Panc1 (cell line): ENCODE data around the gene SERAC1.
"Not testable (repeated sequence)": the region's sequence is repeated elsewhere in the genome, so short reads cannot be mapped to it uniquely, and the experiment has no call there.

Source experiments
- POLR2AphosphoS5 ChIP-seq: IDR thresholded peaks from 2 replicates; pipeline ENCODE4 v1.6.1; 2012; ENCODE audit warnings: mild to moderate bottlenecking, low read depth, low read length, moderate library complexity
- TCF7L2 ChIP-seq: IDR thresholded peaks from 2 replicates; pipeline ENCODE4 v1.6.1; 2011; ENCODE audit warnings: mild to moderate bottlenecking, low read depth, low read length, inconsistent platforms
- TF ChIP-seq, protein P1 (sequence below): fragments of 450-650 bp; IDR thresholded peaks from 2 replicates; pipeline ENCODE4 v1.5.1; 2017; ENCODE audit warnings: mild to moderate bottlenecking
- TF ChIP-seq, protein P2 (sequence below), 2 experiments: IDR thresholded peaks; 2 replicates each; pipeline ENCODE4 v1.6.1; 2011 to 2012; ENCODE audit warnings: low read depth in 2 of 2, control low read depth in 1 of 2, low read length in 1 of 2, mild to moderate bottlenecking in 1 of 2, moderate library complexity in 1 of 2; ENCODE audit not compliant: insufficient read depth in 1 of 2

DNA sequence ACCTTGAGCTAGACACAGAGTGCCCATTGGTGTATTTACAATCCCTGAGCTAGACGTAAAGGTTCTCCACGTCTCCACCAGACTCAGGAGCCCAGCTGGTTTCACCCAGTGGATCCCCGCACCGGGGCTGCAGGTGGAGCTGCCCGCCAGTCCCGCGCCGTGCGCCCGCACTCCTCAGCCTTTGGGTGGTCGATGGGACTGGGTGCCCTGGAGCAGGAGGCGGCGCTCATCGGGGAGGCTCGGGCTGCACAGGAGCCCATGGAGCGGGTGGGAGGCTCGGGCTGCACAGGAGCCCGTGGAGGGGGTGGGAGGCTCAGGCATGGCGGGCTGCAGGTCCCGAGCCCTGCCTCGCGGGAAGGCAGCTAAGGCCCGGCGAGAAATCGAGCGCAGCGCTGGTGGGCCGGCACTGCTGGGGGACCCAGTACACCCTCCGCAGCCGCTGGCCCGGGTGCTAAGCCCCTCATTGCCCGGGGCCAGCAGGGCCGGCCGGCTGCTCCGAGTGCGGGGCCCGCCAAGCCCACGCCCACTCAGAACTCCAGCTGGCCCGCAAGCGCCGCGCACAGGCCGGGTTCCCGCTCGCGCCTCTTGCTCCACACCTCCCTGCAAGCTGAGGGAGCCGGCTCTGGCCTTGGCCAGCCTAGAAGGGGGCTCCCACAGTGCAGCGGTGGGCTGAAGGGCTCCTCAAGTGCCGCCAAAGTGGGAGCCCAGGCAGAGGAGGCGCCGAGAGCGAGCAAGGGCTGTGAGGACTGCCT lies 41.7 kb upstream of the SERAC1 start:
- TF ChIP-seq POLR2AphosphoS5, TCF7L2: not testable (repeated sequence)
- TF ChIP-seq, protein P1, sequence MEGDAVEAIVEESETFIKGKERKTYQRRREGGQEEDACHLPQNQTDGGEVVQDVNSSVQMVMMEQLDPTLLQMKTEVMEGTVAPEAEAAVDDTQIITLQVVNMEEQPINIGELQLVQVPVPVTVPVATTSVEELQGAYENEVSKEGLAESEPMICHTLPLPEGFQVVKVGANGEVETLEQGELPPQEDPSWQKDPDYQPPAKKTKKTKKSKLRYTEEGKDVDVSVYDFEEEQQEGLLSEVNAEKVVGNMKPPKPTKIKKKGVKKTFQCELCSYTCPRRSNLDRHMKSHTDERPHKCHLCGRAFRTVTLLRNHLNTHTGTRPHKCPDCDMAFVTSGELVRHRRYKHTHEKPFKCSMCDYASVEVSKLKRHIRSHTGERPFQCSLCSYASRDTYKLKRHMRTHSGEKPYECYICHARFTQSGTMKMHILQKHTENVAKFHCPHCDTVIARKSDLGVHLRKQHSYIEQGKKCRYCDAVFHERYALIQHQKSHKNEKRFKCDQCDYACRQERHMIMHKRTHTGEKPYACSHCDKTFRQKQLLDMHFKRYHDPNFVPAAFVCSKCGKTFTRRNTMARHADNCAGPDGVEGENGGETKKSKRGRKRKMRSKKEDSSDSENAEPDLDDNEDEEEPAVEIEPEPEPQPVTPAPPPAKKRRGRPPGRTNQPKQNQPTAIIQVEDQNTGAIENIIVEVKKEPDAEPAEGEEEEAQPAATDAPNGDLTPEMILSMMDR = not testable (repeated sequence)
- TF ChIP-seq, protein P2, sequence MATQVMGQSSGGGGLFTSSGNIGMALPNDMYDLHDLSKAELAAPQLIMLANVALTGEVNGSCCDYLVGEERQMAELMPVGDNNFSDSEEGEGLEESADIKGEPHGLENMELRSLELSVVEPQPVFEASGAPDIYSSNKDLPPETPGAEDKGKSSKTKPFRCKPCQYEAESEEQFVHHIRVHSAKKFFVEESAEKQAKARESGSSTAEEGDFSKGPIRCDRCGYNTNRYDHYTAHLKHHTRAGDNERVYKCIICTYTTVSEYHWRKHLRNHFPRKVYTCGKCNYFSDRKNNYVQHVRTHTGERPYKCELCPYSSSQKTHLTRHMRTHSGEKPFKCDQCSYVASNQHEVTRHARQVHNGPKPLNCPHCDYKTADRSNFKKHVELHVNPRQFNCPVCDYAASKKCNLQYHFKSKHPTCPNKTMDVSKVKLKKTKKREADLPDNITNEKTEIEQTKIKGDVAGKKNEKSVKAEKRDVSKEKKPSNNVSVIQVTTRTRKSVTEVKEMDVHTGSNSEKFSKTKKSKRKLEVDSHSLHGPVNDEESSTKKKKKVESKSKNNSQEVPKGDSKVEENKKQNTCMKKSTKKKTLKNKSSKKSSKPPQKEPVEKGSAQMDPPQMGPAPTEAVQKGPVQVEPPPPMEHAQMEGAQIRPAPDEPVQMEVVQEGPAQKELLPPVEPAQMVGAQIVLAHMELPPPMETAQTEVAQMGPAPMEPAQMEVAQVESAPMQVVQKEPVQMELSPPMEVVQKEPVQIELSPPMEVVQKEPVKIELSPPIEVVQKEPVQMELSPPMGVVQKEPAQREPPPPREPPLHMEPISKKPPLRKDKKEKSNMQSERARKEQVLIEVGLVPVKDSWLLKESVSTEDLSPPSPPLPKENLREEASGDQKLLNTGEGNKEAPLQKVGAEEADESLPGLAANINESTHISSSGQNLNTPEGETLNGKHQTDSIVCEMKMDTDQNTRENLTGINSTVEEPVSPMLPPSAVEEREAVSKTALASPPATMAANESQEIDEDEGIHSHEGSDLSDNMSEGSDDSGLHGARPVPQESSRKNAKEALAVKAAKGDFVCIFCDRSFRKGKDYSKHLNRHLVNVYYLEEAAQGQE (IDR thresholded peaks at IDR 0.05; ENCODE audit: insufficient read depth in 1 of 2, low read depth in 2 of 2, low read length in 1 of 2) = not testable (repeated sequence)
